IgD-negative memory B cell (primary cell): ENCODE data around the gene ATP2A1. TPM values are rescaled to one million over a fixed set of nuclear protein-coding genes. Genes with fewer than 3 reads are reported as not detected.
"Not testable (repeated sequence)": the region's sequence is repeated elsewhere in the genome, so short reads cannot be mapped to it uniquely, and the experiment has no call there.

Experiments used
- H3K27ac Mint-ChIP-seq, 3 donors: one replicate each; pipeline ENCODE4 v1.8.0; 2020 to 2022; ENCODE audit warnings: mild to moderate bottlenecking in 3 of 3, mixed read lengths in 3 of 3, moderate library complexity in 1 of 3
- H3K27me3 Mint-ChIP-seq: one replicate; pipeline ENCODE4 v1.8.0; 2021; ENCODE audit warnings: mixed read lengths
- H3K36me3 Mint-ChIP-seq: one replicate; pipeline ENCODE4 v1.8.0; 2020; ENCODE audit warnings: mild to moderate bottlenecking, mixed read lengths
- H3K4me1 Mint-ChIP-seq, 3 donors: one replicate each; pipeline ENCODE4 v1.8.0; 2020 to 2022; ENCODE audit warnings: mixed read lengths in 3 of 3, mild to moderate bottlenecking in 1 of 3
- H3K4me3 Mint-ChIP-seq, 4 donors: one replicate each; pipeline ENCODE4 v1.8.0; 2020 to 2022; ENCODE audit warnings: mild to moderate bottlenecking in 4 of 4, mixed read lengths in 4 of 4, moderate library complexity in 3 of 4
- H3K9me3 Mint-ChIP-seq, 3 donors: one replicate each; pipeline ENCODE4 v1.8.0; 2020 to 2021; ENCODE audit warnings: mixed read lengths in 3 of 3, mild to moderate bottlenecking in 1 of 3
- polyA plus RNA-seq: library from polyadenylated mRNA; unstranded; fragments of 300-500 nt; fragmentation: Illumina TruSeq; gene quantifications from one replicate; pipeline ENCODE4 v1.2.3, GENCODE V29; 2021

ATP2A1 gene
- polyA plus RNA-seq, 1 donor from 2014 or later, result not detected

GRCh38 chr16:28872952-28873351, 5.3 kb upstream of the ATP2A1 start:
- no peaks in the 10 kb centered on the region for H3K9me3 Mint-ChIP-seq
- H3K27ac Mint-ChIP-seq, result peak overlapping the region in 1 of 3 donors; percentile 59
- peaks cover 0 to 5% (median 0%) of the 10 kb centered on the region in 3 donors for H3K4me1 Mint-ChIP-seq
- H3K36me3 Mint-ChIP-seq, result peaks cover 2% of the 10 kb centered on the region
- H3K4me3 Mint-ChIP-seq, result no peak overlapping the region
- no peaks in the 10 kb centered on the region for H3K27me3 Mint-ChIP-seq

DNA sequence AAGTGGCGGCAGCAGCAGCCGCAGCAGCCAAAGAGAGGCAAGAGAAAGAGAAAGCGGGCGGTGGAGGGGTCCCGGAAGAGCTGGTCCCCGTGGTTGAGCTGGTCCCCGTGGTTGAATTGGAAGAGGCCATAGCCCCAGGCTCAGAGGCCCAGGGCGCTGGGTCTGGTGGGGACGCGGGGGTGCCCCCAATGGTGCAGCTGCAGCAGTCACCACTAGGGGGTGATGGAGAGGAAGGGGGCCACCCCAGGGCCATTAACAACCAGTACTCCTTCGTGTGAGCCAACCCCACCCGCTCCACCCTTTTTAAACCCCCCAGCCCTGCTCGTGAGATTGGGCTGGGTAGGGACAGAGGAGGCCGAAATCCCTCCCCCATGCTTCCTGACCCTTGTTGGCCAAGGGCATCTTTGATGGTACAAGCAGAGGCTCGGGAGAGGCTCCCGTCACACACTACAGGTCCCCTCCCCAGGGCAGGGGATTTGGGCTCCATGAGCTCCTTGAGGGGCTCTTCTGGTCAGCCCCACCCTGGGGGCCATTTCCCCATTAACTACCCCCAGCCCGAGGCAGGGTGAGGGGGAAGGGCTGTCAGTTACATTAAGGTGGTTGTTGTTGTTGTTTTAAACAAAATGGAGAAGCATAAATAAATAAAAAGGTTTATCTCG, 4.6 kb upstream of the ATP2A1 start:
- no peaks in the 10 kb centered on the region for H3K9me3 Mint-ChIP-seq
- peak overlapping the region in 1 of 4 donors; percentile 23 for H3K4me3 Mint-ChIP-seq
- peaks cover 0 to 5% (median 0%) of the 10 kb centered on the region in 3 donors for H3K4me1 Mint-ChIP-seq
- peaks cover 2% of the 10 kb centered on the region for H3K36me3 Mint-ChIP-seq
- no peaks in the 10 kb centered on the region for H3K27me3 Mint-ChIP-seq
- H3K27ac Mint-ChIP-seq, result peak overlapping the region in 2 of 3 donors; percentile 45 to 59

GRCh38 chr16:28874406-28874805, 3.9 kb upstream of the ATP2A1 start:
- no peaks in the 10 kb centered on the region for H3K9me3 Mint-ChIP-seq
- no peak overlapping the region for H3K4me3 Mint-ChIP-seq
- H3K27me3 Mint-ChIP-seq, result no peaks in the 10 kb centered on the region
- H3K36me3 Mint-ChIP-seq, result peaks cover 2% of the 10 kb centered on the region
- peaks cover 0 to 5% (median 0%) of the 10 kb centered on the region in 3 donors for H3K4me1 Mint-ChIP-seq
- no peak overlapping the region for H3K27ac Mint-ChIP-seq

- Mint-ChIP-seq H3K4me3 (no peak overlapping the region), H3K36me3 (no peaks in the 10 kb centered on the region), H3K27ac (no peak overlapping the region), H3K9me3 (no peaks in the 10 kb centered on the region), H3K4me1 (peaks cover 0 to 5% (median 0%) of the 10 kb centered on the region in 3 donors), H3K27me3 (no peaks in the 10 kb centered on the region)
Measured at GRCh38 chr16:28875134-28876018, 2.9 kb upstream of the ATP2A1 start.

DNA sequence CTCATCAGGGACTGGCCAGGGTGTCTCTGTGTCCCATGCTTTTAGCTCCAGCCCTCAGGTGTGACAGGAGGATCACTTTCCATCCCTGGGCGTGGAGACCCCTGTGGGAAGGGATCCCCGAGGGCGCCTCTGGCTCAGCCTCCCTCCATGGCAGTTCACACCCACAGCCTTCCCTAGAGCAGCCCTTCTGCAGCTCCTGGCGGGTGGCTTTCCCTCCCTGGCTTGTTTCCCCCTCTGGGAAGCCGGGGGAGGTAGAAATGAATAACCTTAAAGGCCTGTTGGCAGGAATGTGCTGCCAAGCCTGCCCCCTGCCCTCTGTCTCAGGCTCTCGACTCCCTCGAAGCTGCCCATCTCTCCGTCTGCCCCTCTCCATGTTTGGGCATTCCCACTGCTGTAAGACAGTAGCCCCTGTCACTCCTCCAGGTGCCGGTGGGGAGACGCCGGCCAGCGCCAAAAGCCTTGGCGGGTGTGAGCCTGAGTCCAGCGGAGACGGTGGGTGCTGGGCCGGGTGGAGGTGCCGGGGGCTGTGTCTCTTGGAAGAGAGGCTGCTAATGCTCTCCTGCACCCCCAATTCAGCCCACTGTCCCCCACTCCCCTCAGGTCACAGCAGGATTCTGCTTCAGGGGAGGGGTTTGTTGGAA, 2.1 kb upstream of the ATP2A1 start:
- Mint-ChIP-seq H3K36me3 (no peaks in the 10 kb centered on the region), H3K27me3 (peaks cover 4% of the 10 kb centered on the region), H3K9me3 (no peaks in the 10 kb centered on the region), H3K4me3 (peak overlapping the region in 1 of 4 donors; percentile 23), H3K4me1 (peaks cover 0 to 8% (median under 1%) of the 10 kb centered on the region in 3 donors), H3K27ac (no peak overlapping the region)

GRCh38 chr16:28876973-28877654, 1.2 kb upstream of the ATP2A1 start:
- peaks cover 6% of the 10 kb centered on the region for H3K27me3 Mint-ChIP-seq
- H3K36me3 Mint-ChIP-seq, result no peaks in the 10 kb centered on the region
- H3K9me3 Mint-ChIP-seq, result no peaks in the 10 kb centered on the region
- peak overlapping the region in 2 of 4 donors; percentile 5 to 23 for H3K4me3 Mint-ChIP-seq
- H3K4me1 Mint-ChIP-seq, result peaks cover 0 to 8% (median 2%) of the 10 kb centered on the region in 3 donors
- no peak overlapping the region for H3K27ac Mint-ChIP-seq

DNA sequence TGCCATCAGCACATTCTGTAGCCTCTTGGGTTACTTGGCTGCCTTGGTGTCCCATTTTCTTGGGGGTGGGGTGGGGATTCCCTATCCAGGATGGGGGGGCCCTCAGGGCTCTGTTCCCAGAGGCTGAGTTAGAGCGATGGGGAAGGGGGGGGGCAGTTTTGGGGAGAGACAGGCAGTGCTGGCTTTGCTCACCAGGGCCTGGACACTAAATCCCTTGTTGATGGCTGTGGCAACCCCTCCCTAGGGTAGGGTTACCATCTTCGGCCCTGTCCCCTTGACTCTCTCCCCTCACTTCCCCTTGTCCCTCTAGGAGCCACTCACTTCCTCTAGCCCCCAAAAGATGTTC, 660 bp upstream of the ATP2A1 start:
- H3K4me3 Mint-ChIP-seq, result no peak overlapping the region
- no peaks in the 10 kb centered on the region for H3K9me3 Mint-ChIP-seq
- H3K27ac Mint-ChIP-seq, result no peak overlapping the region

DNA sequence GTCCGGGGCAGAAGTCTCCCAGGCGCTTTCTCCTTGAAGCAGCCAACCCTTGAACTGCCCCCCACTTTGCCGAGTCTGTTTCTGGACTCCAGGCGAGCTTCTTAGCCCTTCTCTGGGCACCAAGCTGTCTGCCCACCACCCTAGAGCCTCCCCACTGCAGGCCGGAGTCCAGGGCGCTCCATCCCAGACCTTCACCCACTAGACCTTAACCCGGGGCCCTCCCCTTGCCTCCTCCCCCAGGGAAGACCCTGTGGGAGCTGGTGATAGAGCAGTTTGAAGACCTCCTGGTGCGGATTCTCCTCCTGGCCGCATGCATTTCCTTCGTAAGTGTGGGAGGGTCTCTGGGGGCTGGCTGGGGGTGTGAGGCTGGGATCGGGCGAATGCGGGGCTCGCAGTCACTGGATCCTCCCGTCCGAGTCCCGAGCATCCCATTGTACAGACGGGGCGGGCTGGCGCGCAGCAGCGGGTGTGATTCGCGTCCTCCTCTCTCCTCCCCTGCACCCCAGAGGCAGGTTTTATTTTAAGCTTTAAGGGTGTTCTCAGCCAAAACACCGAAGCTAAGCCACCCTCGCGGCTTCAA, 1.1 kb downstream of the ATP2A1 start:
- Mint-ChIP-seq H3K4me3 (peak overlapping the region; percentile 79 to 94 (median 91)), H3K27ac (peak overlapping the region in 2 of 3 donors; percentile 46 to 65), H3K9me3 (no peaks in the 10 kb centered on the region), H3K4me1 (peaks cover 0 to 3% (median 2%) of the 10 kb centered on the region in 3 donors), H3K27me3 (peaks cover 6% of the 10 kb centered on the region), H3K36me3 (no peaks in the 10 kb centered on the region)

More for the DNA sequence above, 660 bp upstream of the ATP2A1 start:
- peaks cover 0 to 8% (median 2%) of the 10 kb centered on the region in 3 donors for H3K4me1 Mint-ChIP-seq
- no peaks in the 10 kb centered on the region for H3K36me3 Mint-ChIP-seq
- H3K27me3 Mint-ChIP-seq, result peaks cover 6% of the 10 kb centered on the region

DNA sequence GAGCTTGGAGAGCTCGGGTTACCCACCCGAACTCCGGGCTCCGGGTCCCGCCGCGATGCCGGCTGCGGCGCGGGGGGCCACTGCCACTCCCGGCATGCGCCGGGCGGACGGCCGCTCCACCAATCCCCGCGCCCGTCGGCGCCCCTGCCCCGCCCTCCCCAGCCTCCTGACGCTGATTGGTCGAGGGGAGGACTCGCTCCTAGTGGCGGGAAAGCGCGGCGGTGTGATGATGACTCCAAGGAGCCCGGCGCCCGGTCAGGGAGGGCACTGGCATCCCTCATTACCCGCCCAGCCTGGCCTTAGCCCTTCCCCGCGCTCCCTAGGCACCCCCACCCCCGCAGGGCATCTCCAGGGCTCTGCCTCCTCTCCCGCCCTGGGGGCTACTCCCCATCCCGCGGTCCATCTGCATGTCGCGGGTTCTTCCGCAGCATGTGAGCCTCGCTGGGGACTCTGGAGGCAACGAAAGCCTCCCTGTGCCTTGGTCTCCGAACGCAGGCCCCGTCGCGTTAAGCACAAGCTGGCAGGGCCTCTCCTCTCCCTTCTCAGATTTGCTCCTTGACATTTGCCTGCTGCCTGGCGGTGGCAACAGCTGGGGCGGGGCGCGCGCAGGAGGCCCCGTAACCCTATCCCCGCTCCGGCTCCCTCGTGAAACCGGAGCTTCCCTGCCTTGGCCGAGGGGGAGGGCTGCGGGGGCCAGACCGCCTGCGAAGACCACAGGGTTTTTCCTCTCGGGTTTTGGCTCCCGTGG, 1.7 kb downstream of the ATP2A1 start:
- Mint-ChIP-seq H3K4me3 (peak overlapping the region; percentile 79 to 94 (median 91)), H3K9me3 (no peaks in the 10 kb centered on the region), H3K36me3 (no peaks in the 10 kb centered on the region), H3K4me1 (peaks cover 0 to 3% (median 2%) of the 10 kb centered on the region in 3 donors), H3K27me3 (peaks cover 6% of the 10 kb centered on the region), H3K27ac (peak overlapping the region in 1 of 3 donors; percentile 46)

DNA sequence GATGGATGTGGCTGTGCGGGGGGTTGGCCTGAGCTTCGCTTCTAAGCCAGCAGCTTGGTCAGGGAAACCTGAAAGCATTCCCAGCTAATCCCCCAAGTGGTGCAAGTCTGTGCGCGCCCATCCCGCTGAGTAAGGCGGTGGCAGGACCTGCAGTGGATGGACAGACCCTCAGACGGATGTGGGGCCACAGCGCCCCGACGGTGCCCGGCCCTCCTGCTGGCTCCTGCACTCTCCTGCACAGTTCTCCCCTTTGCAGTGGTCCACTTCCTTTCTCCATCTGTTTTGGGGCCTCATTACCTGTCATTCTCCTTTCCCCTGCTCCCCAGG, 2.3 kb downstream of the ATP2A1 start:
- Mint-ChIP-seq H3K9me3 (no peaks in the 10 kb centered on the region), H3K4me1 (peaks cover 0 to 3% (median 2%) of the 10 kb centered on the region in 3 donors), H3K27ac (no peak overlapping the region)

GRCh38 chr16:28880955-28881354, 2.7 kb downstream of the ATP2A1 start:
- no peak overlapping the region for H3K27ac Mint-ChIP-seq
- H3K9me3 Mint-ChIP-seq, result no peaks in the 10 kb centered on the region
- peaks cover 6% of the 10 kb centered on the region for H3K27me3 Mint-ChIP-seq
- H3K4me1 Mint-ChIP-seq, result peaks cover 0 to 3% (median 2%) of the 10 kb centered on the region in 3 donors
- no peaks in the 10 kb centered on the region for H3K36me3 Mint-ChIP-seq
- H3K4me3 Mint-ChIP-seq, result peak overlapping the region; percentile 35 to 85 (median 68)

More for the DNA sequence above, 2.3 kb downstream of the ATP2A1 start:
- Mint-ChIP-seq H3K4me3 (peak overlapping the region; percentile 79 to 88 (median 85)), H3K36me3 (no peaks in the 10 kb centered on the region), H3K27me3 (peaks cover 6% of the 10 kb centered on the region)

DNA sequence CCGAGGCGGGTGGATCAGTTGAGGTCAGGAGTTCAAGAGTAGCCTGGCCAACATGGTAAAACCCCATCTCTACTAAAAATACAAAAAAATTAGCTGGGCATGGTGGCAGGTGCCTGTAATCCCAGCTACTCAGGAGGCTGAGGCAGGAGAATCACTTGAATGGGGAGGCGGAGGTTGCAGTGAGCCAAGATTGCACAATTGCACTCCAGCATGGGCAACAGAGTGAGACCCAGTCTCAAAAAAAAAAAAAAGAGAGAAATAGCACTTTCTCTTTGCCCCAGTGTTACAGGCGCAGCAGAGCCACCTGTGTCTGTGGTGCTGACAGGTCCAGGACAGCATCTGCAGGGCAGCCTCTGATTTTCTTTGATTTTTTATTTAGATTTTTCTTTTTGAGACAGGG, 3.3 kb downstream of the ATP2A1 start:
- not testable (repeated sequence) for H3K27ac Mint-ChIP-seq, H3K27me3 Mint-ChIP-seq
- H3K4me3 Mint-ChIP-seq, result peak overlapping the region in 2 of 4 donors; percentile 35 to 45

GRCh38 chr16:28882551-28883160, 4.4 kb downstream of the ATP2A1 start:
- peaks cover 6% of the 10 kb centered on the region for H3K27me3 Mint-ChIP-seq
- peaks cover 0 to 3% (median 2%) of the 10 kb centered on the region in 3 donors for H3K4me1 Mint-ChIP-seq
- no peaks in the 10 kb centered on the region for H3K36me3 Mint-ChIP-seq
- no peak overlapping the region for H3K27ac Mint-ChIP-seq
- no peaks in the 10 kb centered on the region for H3K9me3 Mint-ChIP-seq
- H3K4me3 Mint-ChIP-seq, result no peak overlapping the region

More for the DNA sequence above, 3.3 kb downstream of the ATP2A1 start:
- H3K36me3 Mint-ChIP-seq, H3K4me1 Mint-ChIP-seq, H3K9me3 Mint-ChIP-seq: not testable (repeated sequence)
